SJCRH30 (cell line): ENCODE results near the gene LZTS3. TPM values are rescaled to one million over a fixed set of nuclear protein-coding genes. Genes with fewer than 3 reads are reported as not detected.
"Not testable (repeated sequence)": the region's sequence is repeated elsewhere in the genome, so short reads cannot be mapped to it uniquely, and the experiment has no call there.

Experiments used
- DNase-seq, 2 experiments: peaks; one replicate each; pipeline ENCODE4 v3.0.0-alpha.2; 2015 to 2020
- H3K27ac ChIP-seq: fragments of 250-450 bp; sonication (Bioruptor Pico); 2 replicates; pipeline ENCODE4 v1.5.1; 2020; ENCODE audit warnings: mild to moderate bottlenecking, moderate library complexity
- H3K27me3 ChIP-seq: fragments of 250-450 bp; sonication (Bioruptor Pico); 2 replicates; pipeline ENCODE4 v1.5.1; 2020; ENCODE audit warnings: mild to moderate bottlenecking, moderate library complexity
- H3K36me3 ChIP-seq: fragments of 250-450 bp; sonication (Bioruptor Pico); 2 replicates; pipeline ENCODE4 v1.5.1; 2020; ENCODE audit warnings: mild to moderate bottlenecking, moderate library complexity
- H3K4me1 ChIP-seq: fragments of 250-450 bp; sonication (Bioruptor Pico); 2 replicates; pipeline ENCODE4 v1.5.1; 2020; ENCODE audit warnings: mild to moderate bottlenecking, moderate library complexity
- H3K4me3 ChIP-seq: fragments of 250-450 bp; sonication (Bioruptor Pico); 2 replicates; pipeline ENCODE4 v1.5.1; 2020; ENCODE audit warnings: mild to moderate bottlenecking, moderate library complexity
- H3K9me3 ChIP-seq: fragments of 250-450 bp; sonication (Bioruptor Pico); replicated peaks from 2 replicates; pipeline ENCODE4 v1.5.1; 2020; ENCODE audit warnings: mild to moderate bottlenecking, moderate library complexity
- total RNA-seq: library from RNA; depleted of rRNA; stranded (reverse); fragments of >200 nt; shearing (Covaris generic); gene quantifications from 2 replicates; pipeline ENCODE4 v1.2.3, GENCODE V29; 2014

LZTS3 gene
- total RNA-seq, 1 experiment from 2014 or later: 3.2 TPM

- no peak for DNase-seq
- Histone ChIP-seq H3K9me3 (0 out of 2 replicates have a peak, but pooled peaks cover 5% of the 10 kb centered on the region), H3K4me3 (no peak overlapping the region), H3K36me3 (peaks cover 35% of the 10 kb centered on the region), H3K27me3 (no peaks in the 10 kb centered on the region), H3K27ac (no peak overlapping the region), H3K4me1 (no peaks in the 10 kb centered on the region)
Measured at GRCh38 chr20:3146732-3147341, 26.5 kb downstream of the LZTS3 start.

DNA sequence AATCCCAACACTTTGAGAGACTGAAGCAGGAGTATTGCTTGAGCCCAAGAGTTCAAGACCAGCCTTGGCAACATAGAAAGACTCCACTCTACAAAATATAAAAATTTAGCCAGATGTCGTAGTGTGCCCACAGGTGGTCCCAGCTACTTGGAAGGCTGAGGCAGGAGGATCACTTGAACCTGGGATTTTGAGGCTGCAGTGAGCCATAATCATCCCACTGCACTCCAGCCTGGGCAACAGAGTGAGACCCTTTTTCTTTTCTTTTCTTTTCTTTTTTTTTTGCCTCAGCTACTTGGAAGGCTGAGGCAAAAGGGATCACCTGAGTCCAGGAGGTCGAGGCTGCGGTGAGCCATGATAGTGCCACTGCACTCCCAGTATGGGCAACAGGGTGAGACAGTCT lies 31.6 kb downstream of the LZTS3 start:
- H3K27me3 ChIP-seq: no peaks in the 10 kb centered on the region
- peaks cover 10% of the 10 kb centered on the region for H3K36me3 ChIP-seq
- no peaks in the 10 kb centered on the region for H3K4me1 ChIP-seq
- DNase-seq: no peak
- H3K9me3 ChIP-seq: 0 out of 2 replicates have a peak, but pooled peaks cover 5% of the 10 kb centered on the region
- no peak overlapping the region for H3K4me3 ChIP-seq
- H3K27ac ChIP-seq: no peak overlapping the region

- H3K27ac ChIP-seq: no peak overlapping the region
- no peaks in the 10 kb centered on the region; the same call in 1 of the 2 replicates for H3K36me3 ChIP-seq
- H3K27me3 ChIP-seq: no peaks in the 10 kb centered on the region
- no peaks in the 10 kb centered on the region for H3K9me3 ChIP-seq
- DNase-seq: no peak
- H3K4me1 ChIP-seq: no peaks in the 10 kb centered on the region
- no peak overlapping the region for H3K4me3 ChIP-seq
Measured at GRCh38 chr20:3137492-3137891, 35.9 kb downstream of the LZTS3 start.

DNA sequence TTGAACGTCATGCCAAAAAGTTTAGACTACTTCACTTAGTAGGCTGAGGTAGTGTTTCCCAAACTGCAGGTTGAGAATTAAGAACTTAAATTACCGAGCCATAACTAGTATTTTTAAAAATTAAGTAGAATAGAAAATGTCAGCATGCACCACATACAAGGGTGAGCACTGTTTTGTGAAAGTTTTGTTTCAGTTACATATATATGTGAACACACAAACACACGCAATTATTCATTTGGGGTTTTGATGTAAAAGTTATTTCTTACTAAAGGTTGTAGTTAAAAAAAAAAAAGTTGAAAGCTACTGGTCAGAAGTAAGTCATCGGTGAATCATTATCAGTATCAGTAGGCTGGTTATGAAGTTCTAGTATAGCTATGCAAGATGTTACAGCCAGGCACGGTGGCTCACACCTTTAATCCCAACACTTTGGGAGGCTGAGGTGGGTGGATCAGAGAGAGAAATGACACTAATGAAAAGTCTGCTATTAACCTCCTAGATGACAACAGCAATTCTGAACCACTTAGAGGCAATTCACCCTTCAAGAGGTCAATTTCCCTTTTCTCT lies 37.8 kb downstream of the LZTS3 start:
- no peaks in the 10 kb centered on the region for H3K27me3 ChIP-seq
- no peak overlapping the region for H3K27ac ChIP-seq
- no peaks in the 10 kb centered on the region for H3K9me3 ChIP-seq
- no peaks in the 10 kb centered on the region for H3K4me1 ChIP-seq
- no peaks in the 10 kb centered on the region; the same call in 1 of the 2 replicates for H3K36me3 ChIP-seq
- no peak overlapping the region for H3K4me3 ChIP-seq
- DNase-seq: no peak

- H3K4me1 ChIP-seq: no peaks in the 10 kb centered on the region
- H3K27me3 ChIP-seq: no peaks in the 10 kb centered on the region
- no peaks in the 10 kb centered on the region; the same call in 1 of the 2 replicates for H3K36me3 ChIP-seq
- H3K27ac ChIP-seq: no peak overlapping the region
- no peak for DNase-seq
- H3K4me3 ChIP-seq: no peak overlapping the region
- no peaks in the 10 kb centered on the region for H3K9me3 ChIP-seq
Measured at GRCh38 chr20:3134151-3134550, 39.2 kb downstream of the LZTS3 start.

GRCh38 chr20:3133155-3133554 lies 40.2 kb downstream of the LZTS3 start:
- Histone ChIP-seq H3K27ac (no peak overlapping the region), H3K27me3 (no peaks in the 10 kb centered on the region), H3K4me1 (no peaks in the 10 kb centered on the region), H3K9me3 (no peaks in the 10 kb centered on the region), H3K4me3 (no peak overlapping the region), H3K36me3 (no peaks in the 10 kb centered on the region; the same call in 1 of the 2 replicates)
- DNase-seq: no peak

- H3K27ac ChIP-seq: no peak overlapping the region
- H3K4me3 ChIP-seq: no peak overlapping the region
- H3K36me3 ChIP-seq: no peaks in the 10 kb centered on the region; the same call in 1 of the 2 replicates
- H3K27me3 ChIP-seq: no peaks in the 10 kb centered on the region
- no peak for DNase-seq
- H3K9me3 ChIP-seq: no peaks in the 10 kb centered on the region
- H3K4me1 ChIP-seq: no peaks in the 10 kb centered on the region
Measured at GRCh38 chr20:3130051-3130600, 43.2 kb downstream of the LZTS3 start.

DNA sequence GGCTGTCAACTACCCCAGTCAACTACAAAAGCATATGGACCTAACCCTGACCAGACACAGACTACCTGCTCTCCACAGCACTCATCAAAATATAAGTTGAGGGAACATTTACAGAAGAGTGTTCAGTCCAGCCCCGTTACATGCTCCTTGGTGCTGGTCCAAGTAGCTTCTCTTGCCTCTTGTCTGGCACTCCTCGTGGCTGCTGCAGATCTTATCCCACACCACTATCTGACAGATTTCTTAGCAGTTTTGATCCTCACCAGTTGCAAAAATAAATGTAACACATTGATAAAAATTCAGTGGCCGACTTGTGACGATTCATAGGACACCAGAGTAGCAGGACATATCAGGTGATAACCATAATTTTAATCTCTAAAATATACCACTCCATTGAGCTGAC lies 44.3 kb downstream of the LZTS3 start:
- no peak overlapping the region for H3K27ac ChIP-seq
- no peak overlapping the region for H3K4me3 ChIP-seq
- no peak for DNase-seq
- no peaks in the 10 kb centered on the region for H3K4me1 ChIP-seq
- no peaks in the 10 kb centered on the region; the same call in 1 of the 2 replicates for H3K36me3 ChIP-seq
- no peaks in the 10 kb centered on the region for H3K9me3 ChIP-seq
- H3K27me3 ChIP-seq: no peaks in the 10 kb centered on the region

GRCh38 chr20:3128275-3128984 lies 44.9 kb downstream of the LZTS3 start:
- Histone ChIP-seq H3K9me3 (no peaks in the 10 kb centered on the region), H3K4me1 (no peaks in the 10 kb centered on the region), H3K27ac (no peak overlapping the region), H3K27me3 (no peaks in the 10 kb centered on the region), H3K36me3 (no peaks in the 10 kb centered on the region), H3K4me3 (no peak overlapping the region)
- no peak for DNase-seq

- Histone ChIP-seq H3K9me3 (no peaks in the 10 kb centered on the region), H3K36me3 (peaks cover 7% of the 10 kb centered on the region), H3K4me3 (no peak overlapping the region), H3K4me1 (no peaks in the 10 kb centered on the region), H3K27ac (no peak overlapping the region), H3K27me3 (no peaks in the 10 kb centered on the region)
- DNase-seq: no peak
Measured at GRCh38 chr20:3126527-3126859, 46.9 kb downstream of the LZTS3 start.

DNA sequence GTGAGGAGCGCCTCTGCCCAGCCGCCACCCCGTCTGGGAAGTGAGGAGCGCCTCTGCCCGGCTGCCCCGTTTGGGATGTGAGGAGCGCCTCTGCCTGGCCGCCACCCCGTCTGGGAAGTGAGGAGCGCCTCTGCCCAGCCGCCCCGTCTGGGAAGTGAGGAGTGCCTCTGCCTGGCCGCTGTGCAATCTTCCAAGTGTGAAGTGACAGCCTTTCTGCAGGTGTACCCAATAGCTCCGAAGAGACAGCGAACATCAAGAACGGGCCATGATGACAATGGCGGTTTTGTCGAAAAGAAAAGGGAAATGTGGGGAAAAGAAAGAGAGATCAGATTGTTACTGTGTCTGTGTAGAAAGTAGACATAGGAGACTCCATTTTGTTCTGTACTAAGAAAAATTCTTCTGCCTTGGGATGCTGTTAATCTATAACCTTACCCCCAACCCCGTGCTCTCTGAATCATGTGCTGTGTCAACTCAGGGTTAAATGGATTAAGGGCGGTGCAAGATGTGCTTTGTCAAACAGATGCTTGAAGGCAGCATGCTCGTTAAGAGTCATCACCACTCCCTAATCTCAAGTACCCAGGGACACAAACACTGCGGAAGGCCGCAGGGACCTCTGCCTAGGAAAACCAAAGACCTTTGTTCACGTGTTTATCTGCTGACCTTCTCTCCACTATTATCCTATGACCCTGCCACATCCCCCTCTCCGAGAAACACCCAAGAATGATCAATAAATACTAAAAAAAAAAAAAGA lies 47.4 kb downstream of the LZTS3 start:
- not testable (repeated sequence) for H3K9me3 ChIP-seq, H3K27ac ChIP-seq, H3K4me3 ChIP-seq, H3K27me3 ChIP-seq, H3K4me1 ChIP-seq, DNase-seq
- H3K36me3 ChIP-seq: peaks cover 12% of the 10 kb centered on the region

- H3K4me1 ChIP-seq, H3K27me3 ChIP-seq, H3K9me3 ChIP-seq, H3K27ac ChIP-seq, DNase-seq, H3K4me3 ChIP-seq: not testable (repeated sequence)
- H3K36me3 ChIP-seq: peaks cover 16% of the 10 kb centered on the region
Measured at GRCh38 chr20:3124773-3125560, 48.4 kb downstream of the LZTS3 start.

DNA sequence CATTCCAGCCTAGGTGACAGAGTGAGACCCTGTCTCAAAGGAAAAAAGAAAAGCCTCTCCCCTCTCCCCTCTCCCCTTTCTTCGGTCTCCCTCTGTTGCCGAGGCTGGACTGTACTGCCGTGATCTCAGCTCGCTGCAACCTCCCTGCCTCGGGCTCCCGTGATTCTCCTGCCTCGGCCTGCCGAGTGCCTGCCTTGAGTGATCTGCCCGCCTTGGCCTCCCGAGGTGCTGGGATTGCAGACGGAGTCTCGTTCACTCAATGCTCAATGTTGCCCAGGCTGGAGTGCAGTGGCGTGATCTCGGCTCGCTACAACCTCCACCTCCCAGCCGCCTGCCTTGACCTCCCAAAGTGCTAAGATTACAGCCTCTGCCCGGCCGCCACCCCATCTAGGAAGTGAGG lies 49.2 kb downstream of the LZTS3 start:
- not testable (repeated sequence) for DNase-seq, H3K9me3 ChIP-seq, H3K4me3 ChIP-seq, H3K27me3 ChIP-seq, H3K27ac ChIP-seq, H3K4me1 ChIP-seq
- H3K36me3 ChIP-seq: peaks cover 20% of the 10 kb centered on the region

DNA sequence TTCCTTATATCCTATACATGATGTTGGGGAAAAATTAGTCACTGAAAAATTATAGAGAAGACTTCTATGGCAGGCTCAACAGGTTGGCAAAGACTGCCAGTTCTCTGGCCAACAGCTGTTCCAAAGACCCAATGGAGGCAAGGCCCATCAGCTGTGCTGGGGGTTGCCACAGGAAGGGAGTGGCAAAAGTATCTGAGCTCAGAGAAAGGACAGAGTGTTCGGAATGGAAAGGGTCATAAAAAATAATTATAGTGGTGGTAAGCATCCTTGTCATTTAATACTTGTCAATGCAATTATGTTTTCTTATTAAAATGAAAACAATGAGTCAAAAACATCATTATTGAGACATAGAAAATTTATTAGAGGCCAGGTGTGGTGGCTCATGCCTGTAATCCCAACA lies 49.8 kb downstream of the LZTS3 start:
- H3K9me3 ChIP-seq: no peaks in the 10 kb centered on the region
- H3K36me3 ChIP-seq: peaks cover 20% of the 10 kb centered on the region
- DNase-seq: no peak
- no peak overlapping the region for H3K27ac ChIP-seq
- H3K4me3 ChIP-seq: no peak overlapping the region
- H3K27me3 ChIP-seq: no peaks in the 10 kb centered on the region
- H3K4me1 ChIP-seq: no peaks in the 10 kb centered on the region
